ENCODE data around the gene ITGAX. TPM values are rescaled to one million over a fixed set of nuclear protein-coding genes. Genes with fewer than 3 reads are reported as not detected.

ITGAX gene
- total and polyA plus RNA-seq, 2 of the 8 experiments (the other 6 are each of a cell fraction or from before 2014, with no cell fraction given), result 0.30 TPM; not detected in 1

DNA sequence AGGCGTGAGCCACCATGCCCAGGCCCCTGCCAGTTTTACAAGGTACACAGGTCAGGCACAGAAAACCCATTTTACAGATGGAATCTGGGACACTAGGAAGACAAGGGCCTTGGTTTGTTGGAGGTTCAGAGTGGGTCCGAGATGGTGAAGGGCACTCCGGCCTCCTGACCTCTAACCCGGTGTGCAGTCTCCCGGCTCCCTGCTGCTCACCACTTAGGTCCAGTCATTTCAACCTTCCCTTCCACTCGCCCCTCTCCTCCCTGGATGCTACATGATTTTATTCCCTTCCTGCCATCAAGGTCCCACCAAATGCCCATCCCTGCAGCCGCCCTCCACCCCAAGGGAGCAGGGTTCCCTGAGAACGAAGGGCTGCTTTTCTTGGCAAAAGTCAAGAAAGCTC lies 8.7 kb downstream of the ITGAX start (continued):
- TF ChIP-seq TCF12 (IDR thresholded peaks at IDR 0.05; ENCODE audit: low read depth, low read length), result no peak
- TF ChIP-seq RXRA (IDR thresholded peaks at IDR 0.05; ENCODE audit: insufficient read depth, low read depth, low read length), result no peak
- TF ChIP-seq CTBP2 (IDR thresholded peaks at IDR 0.05; ENCODE audit: borderline replicate concordance, insufficient read depth, insufficient read length, low read length), result no peak
- TF ChIP-seq EGR1 (IDR thresholded peaks at IDR 0.05; ENCODE audit: borderline replicate concordance, low read depth, low read length), result no peak

All from H1 (cell line).